Embryonic facial prominence (tissue), 1 donor: ENCODE data around the gene FGL2.
"Not testable (repeated sequence)": the region's sequence is repeated elsewhere in the genome, so short reads cannot be mapped to it uniquely, and the experiment has no call there.

Source experiments
- DNase-seq: peaks from one replicate; pipeline ENCODE4 v3.0.0-alpha.2; 2016; ENCODE audit errors: extremely low spot score

The FGL2 gene

GRCh38 chr7:77157034-77157433 lies 42.6 kb downstream of the FGL2 start:
- not testable (repeated sequence) for DNase-seq

GRCh38 chr7:77155601-77156377 lies 43.8 kb downstream of the FGL2 start:
- DNase-seq, result not testable (repeated sequence)

- not testable (repeated sequence) for DNase-seq
Observed at GRCh38 chr7:77154917-77155464, 44.6 kb downstream of the FGL2 start.

GRCh38 chr7:77152232-77152631 lies 47.4 kb downstream of the FGL2 start:
- DNase-seq, result not testable (repeated sequence)
